ENCODE measurements around the gene GTF2H4. TPM values are rescaled to one million over a fixed set of nuclear protein-coding genes. Genes with fewer than 3 reads are reported as not detected.
"Not testable (repeated sequence)": the region's sequence is repeated elsewhere in the genome, so short reads cannot be mapped to it uniquely, and the experiment has no call there.

GTF2H4 gene
- polyA plus RNA-seq, result 8.4 TPM

GRCh38 chr6:30907758-30908591 lies at the start of gene GTF2H4:
GTF2H4 (plus strand) TSS chr6:30908207.
- H3K27me3 Mint-ChIP-seq, result no peaks in the 10 kb centered on the region
- peaks cover 2% of the 10 kb centered on the region for H3K36me3 Mint-ChIP-seq
- no peaks in the 10 kb centered on the region for H3K9me3 Mint-ChIP-seq
- peaks cover 14 to 19% (median 18%) of the 10 kb centered on the region in 3 donors for H3K4me1 Mint-ChIP-seq
- H3K27ac Mint-ChIP-seq, result peak within 1 kb of the TSS; percentile 40 to 64 (median 61)
- H3K4me3 Mint-ChIP-seq, result peak within 1 kb of the TSS; percentile 96 to 99 (median 99)

- H3K27ac Mint-ChIP-seq, H3K36me3 Mint-ChIP-seq, H3K4me1 Mint-ChIP-seq, H3K4me3 Mint-ChIP-seq: not testable (repeated sequence)
- peaks cover 19% of the 10 kb centered on the region for H3K27me3 Mint-ChIP-seq
- peaks cover 0 to 13% (median 10%) of the 10 kb centered on the region in 3 donors for H3K9me3 Mint-ChIP-seq
These were observed 48.3 kb upstream of the GTF2H4 start for GRCh38 chr6:30859726-30860125.

- H3K27me3 Mint-ChIP-seq, result peaks cover 21% of the 10 kb centered on the region
- peak overlapping the region in 1 of 3 donors; percentile 27 for H3K27ac Mint-ChIP-seq
- peaks cover 0 to 13% (median 10%) of the 10 kb centered on the region in 3 donors for H3K9me3 Mint-ChIP-seq
- no peaks in the 10 kb centered on the region for H3K36me3 Mint-ChIP-seq
- peak overlapping the region in 1 of 4 donors; percentile 11 for H3K4me3 Mint-ChIP-seq
- H3K4me1 Mint-ChIP-seq, result peaks cover 0 to 6% (median 5%) of the 10 kb centered on the region in 3 donors
These were observed 46.6 kb upstream of the GTF2H4 start for GRCh38 chr6:30861257-30862048.

- H3K27ac Mint-ChIP-seq, result peak overlapping the region in 1 of 3 donors; percentile 27
- H3K36me3 Mint-ChIP-seq, result no peaks in the 10 kb centered on the region
- H3K27me3 Mint-ChIP-seq, result peaks cover 20% of the 10 kb centered on the region
- no peak overlapping the region for H3K4me3 Mint-ChIP-seq
- peaks cover 0 to 2% (median 0%) of the 10 kb centered on the region in 3 donors for H3K4me1 Mint-ChIP-seq
- peaks cover 0 to 13% (median 10%) of the 10 kb centered on the region in 3 donors for H3K9me3 Mint-ChIP-seq
These were observed 45.7 kb upstream of the GTF2H4 start for GRCh38 chr6:30862156-30862875.

- no peaks in the 10 kb centered on the region for H3K4me1 Mint-ChIP-seq
- H3K36me3 Mint-ChIP-seq, result no peaks in the 10 kb centered on the region
- peaks cover 6 to 17% (median 11%) of the 10 kb centered on the region in 3 donors for H3K9me3 Mint-ChIP-seq
- peaks cover 10% of the 10 kb centered on the region for H3K27me3 Mint-ChIP-seq
- H3K27ac Mint-ChIP-seq, result no peak overlapping the region
- no peak overlapping the region for H3K4me3 Mint-ChIP-seq
These were observed 43.7 kb upstream of the GTF2H4 start for GRCh38 chr6:30864325-30864724.

GRCh38 chr6:30869241-30869749 lies 38.7 kb upstream of the GTF2H4 start:
- H3K9me3 Mint-ChIP-seq, result peaks cover 13 to 21% (median 17%) of the 10 kb centered on the region in 3 donors
- not testable (repeated sequence) for H3K36me3 Mint-ChIP-seq, H3K4me1 Mint-ChIP-seq

GRCh38 chr6:30870546-30870945 lies 37.5 kb upstream of the GTF2H4 start:
- no peak overlapping the region for H3K27ac Mint-ChIP-seq
- peaks cover 13 to 23% (median 17%) of the 10 kb centered on the region in 3 donors for H3K9me3 Mint-ChIP-seq
- peak overlapping the region in 1 of 4 donors; percentile 27 for H3K4me3 Mint-ChIP-seq
- H3K36me3 Mint-ChIP-seq, result peaks cover 2% of the 10 kb centered on the region
- peaks cover 18% of the 10 kb centered on the region for H3K27me3 Mint-ChIP-seq
- no peaks in the 10 kb centered on the region for H3K4me1 Mint-ChIP-seq

More at GRCh38 chr6:30869241-30869749, 38.7 kb upstream of the GTF2H4 start:
- not testable (repeated sequence) for H3K27ac Mint-ChIP-seq
- peaks cover 16% of the 10 kb centered on the region for H3K27me3 Mint-ChIP-seq
- H3K4me3 Mint-ChIP-seq, result peak overlapping the region in 1 of 4 donors; percentile 28

GRCh38 chr6:30871592-30872183 lies 36.3 kb upstream of the GTF2H4 start:
- peaks cover 2% of the 10 kb centered on the region for H3K36me3 Mint-ChIP-seq
- peaks cover 0 to 2% (median 0%) of the 10 kb centered on the region in 3 donors for H3K4me1 Mint-ChIP-seq
- H3K27me3 Mint-ChIP-seq, result peaks cover 12% of the 10 kb centered on the region
- no peak overlapping the region for H3K4me3 Mint-ChIP-seq
- no peak overlapping the region for H3K27ac Mint-ChIP-seq
- H3K9me3 Mint-ChIP-seq, result peaks cover 13 to 23% (median 17%) of the 10 kb centered on the region in 3 donors

- H3K36me3 Mint-ChIP-seq, result peaks cover 2% of the 10 kb centered on the region
- peak overlapping the region in 1 of 3 donors; percentile 39 for H3K27ac Mint-ChIP-seq
- H3K27me3 Mint-ChIP-seq, result peaks cover 12% of the 10 kb centered on the region
- H3K4me3 Mint-ChIP-seq, result peak overlapping the region in 1 of 4 donors; percentile 68
- peaks cover 13 to 20% (median 17%) of the 10 kb centered on the region in 3 donors for H3K9me3 Mint-ChIP-seq
- H3K4me1 Mint-ChIP-seq, result peaks cover 2 to 10% (median 8%) of the 10 kb centered on the region in 3 donors
These were observed 34.8 kb upstream of the GTF2H4 start for GRCh38 chr6:30873137-30873640.

- Mint-ChIP-seq H3K9me3 (peaks cover 13 to 19% (median 14%) of the 10 kb centered on the region in 3 donors), H3K27me3 (peaks cover 12% of the 10 kb centered on the region), H3K4me1 (peaks cover 2 to 15% (median 8%) of the 10 kb centered on the region in 3 donors)
- H3K27ac Mint-ChIP-seq, H3K4me3 Mint-ChIP-seq, H3K36me3 Mint-ChIP-seq: not testable (repeated sequence)
These were observed 34.2 kb upstream of the GTF2H4 start for GRCh38 chr6:30873795-30874194.

GRCh38 chr6:30875244-30876038 lies 32.6 kb upstream of the GTF2H4 start:
- Mint-ChIP-seq H3K27ac (no peak overlapping the region), H3K27me3 (peaks cover 12% of the 10 kb centered on the region), H3K36me3 (peaks cover 2% of the 10 kb centered on the region), H3K4me1 (peaks cover 8 to 21% (median 8%) of the 10 kb centered on the region in 3 donors), H3K9me3 (peaks cover 4 to 12% (median 9%) of the 10 kb centered on the region in 3 donors), H3K4me3 (no peak overlapping the region)

- peaks cover 12% of the 10 kb centered on the region for H3K27me3 Mint-ChIP-seq
- H3K4me3 Mint-ChIP-seq, result no peak overlapping the region
- peaks cover 4 to 9% (median 8%) of the 10 kb centered on the region in 3 donors for H3K9me3 Mint-ChIP-seq
- H3K4me1 Mint-ChIP-seq, result peaks cover 8 to 21% (median 8%) of the 10 kb centered on the region in 3 donors
- H3K27ac Mint-ChIP-seq, result no peak overlapping the region
- H3K36me3 Mint-ChIP-seq, result peaks cover 2% of the 10 kb centered on the region
These were observed 31.8 kb upstream of the GTF2H4 start for GRCh38 chr6:30876039-30876730.

All from IgD-negative memory B cell (primary cell).